GM19397 (cell line): ENCODE data around the gene RAB6B.

Experiments
- ATAC-seq: cut with Tn5 transposase; IDR thresholded peaks from one replicate; pipeline ENCODE4 v1.9.1; 2021; ENCODE audit warnings: mild to moderate bottlenecking, moderate library complexity; ENCODE audit not compliant: unreplicated experiment

The RAB6B gene

DNA sequence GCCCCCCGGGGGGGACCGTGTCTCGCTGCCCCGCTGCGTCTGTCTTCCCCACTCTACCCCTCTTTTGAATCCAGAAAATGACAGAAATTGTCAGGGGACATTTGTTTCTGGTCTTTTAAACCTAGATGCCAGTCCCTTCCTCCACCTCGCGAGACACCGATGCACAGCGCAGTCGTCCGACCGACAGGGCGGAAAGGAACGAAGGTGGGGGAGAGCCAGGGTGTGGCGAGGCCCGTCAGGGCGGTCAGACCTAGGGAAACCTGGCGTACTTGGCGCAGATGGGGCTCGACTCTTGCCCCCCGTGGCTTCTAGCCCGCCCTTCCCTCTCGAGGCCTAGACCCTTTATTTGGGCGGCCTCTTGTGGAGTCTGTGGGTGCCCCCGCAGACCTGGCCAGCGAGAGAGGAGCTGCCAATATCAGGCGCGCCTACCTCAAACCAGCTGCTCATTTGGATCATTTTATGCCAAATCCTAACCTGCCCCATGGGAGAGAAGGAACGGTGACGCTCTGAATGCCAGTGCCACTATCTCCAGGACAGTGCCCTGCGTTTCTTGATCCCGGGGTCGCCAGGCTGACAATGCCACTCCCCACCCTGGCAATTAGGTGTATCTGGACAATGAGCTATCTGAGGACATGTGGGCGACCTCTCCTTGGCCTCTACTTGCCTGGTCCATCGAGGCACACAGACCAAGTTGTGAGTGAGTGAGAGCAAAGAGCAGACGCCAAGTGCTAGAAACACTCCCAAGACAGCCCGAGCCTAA lies 500 bp upstream of the RAB6B start:
- no peak for ATAC-seq

DNA sequence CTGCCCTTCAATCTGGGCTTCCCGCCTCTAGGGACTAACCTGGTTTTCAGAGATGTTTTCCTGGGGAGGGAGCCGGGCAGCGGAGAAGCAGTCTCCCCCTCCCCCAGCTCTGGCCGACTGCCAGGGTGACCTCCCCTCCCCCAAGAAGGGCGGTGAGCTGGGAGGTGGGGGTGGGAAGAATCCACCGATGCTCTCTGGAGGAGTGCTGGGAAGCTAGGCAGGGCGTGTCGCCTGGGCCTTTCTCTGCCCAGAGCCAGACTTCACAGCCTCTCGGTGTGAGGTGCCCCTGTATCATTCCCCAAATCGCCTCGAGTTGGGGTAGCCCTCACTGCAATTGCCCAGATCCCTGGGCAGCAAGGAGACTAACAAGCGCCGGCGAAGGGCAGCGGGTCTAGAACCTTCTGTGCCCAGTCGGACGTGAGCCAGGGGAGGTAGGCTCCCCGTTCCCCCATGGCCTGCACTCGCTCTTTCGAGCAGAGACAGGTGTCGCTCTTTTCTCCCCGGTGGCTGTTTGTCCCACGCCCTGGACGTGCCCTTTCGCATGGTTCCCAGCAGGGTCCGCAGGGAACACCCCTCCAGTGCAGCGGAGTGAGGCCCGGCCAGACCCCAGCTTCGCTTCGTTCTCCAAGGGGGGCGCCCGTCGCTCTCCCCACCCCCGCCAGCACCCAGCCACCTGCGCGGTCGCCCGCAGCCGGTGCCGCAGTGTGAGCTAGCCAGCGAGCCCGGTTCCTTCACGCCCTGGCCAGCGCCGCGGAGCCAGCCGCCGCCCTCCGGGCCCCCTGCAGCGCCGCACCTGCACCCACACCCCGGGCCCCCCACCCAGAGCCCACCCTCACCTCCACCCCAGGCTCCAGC lies 1.1 kb downstream of the RAB6B start:
- no peak for ATAC-seq

DNA sequence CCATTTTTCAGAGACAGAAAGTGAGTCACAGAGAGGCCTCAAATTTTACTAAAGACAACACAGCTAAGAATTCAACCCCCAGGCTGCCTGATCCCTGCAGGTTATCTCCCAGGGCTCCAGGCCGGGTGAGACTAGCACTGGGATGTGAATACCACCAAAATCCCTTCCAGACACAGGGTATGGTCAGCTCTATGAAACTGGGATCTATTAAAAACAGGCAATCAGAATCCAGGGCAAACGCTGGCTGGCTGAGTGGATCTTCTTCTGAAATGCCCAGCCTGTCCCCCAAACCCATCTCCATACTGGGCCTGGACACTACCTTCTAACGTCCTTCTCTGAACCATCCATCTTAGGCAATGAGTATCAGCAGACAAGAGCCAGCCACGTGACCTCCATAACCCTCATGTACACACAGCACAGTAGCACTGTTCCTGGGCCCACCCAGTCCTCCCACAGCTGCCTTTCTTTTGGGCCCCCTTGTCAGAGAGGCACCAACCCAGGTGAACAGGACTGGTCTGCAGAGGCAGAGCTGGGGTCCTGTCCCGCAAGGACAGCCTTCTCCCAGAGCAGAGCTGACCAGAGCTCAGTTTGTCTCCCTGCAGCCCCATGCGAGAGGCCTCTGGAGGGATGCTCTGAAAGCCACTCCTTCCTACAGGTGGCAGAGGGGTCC lies 1.9 kb downstream of the RAB6B start:
- ATAC-seq = no peak

DNA sequence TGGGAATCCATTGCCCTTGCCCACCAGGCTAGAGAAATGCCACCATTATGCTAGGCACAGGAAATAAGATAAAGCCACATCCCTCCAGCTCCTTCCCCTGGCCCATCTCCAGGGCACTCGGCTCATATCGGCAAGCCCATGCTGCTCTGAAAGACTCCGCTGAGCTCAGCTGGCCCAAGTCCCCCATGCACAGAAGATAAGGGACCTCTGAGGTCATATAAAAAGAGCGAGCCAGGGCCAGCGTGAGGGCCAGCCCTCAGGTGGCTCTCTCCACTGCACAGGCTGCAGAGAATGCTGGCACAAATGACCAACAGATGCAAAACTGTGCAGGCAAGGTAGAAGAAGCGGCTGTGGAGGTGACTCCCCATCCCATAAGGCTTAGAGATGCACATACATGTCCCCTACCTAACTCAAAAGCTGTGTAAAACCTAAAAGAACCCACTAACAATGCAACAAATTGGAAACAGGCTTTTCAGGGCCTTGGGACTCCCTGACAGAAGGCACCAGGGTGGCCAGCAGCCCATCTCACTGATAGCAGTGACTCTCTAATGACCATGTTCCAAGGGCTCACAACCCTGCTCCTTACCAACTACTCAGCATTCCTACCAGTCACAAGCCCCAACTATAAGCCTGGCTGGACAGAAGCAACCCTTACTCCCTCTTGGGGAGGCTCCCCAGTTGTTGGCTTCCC lies 3.0 kb downstream of the RAB6B start:
- no peak for ATAC-seq

GRCh38 chr3:133891662-133892378 lies 3.9 kb downstream of the RAB6B start:
- no peak for ATAC-seq

GRCh38 chr3:133890972-133891644 lies 4.6 kb downstream of the RAB6B start:
- no peak for ATAC-seq

GRCh38 chr3:133890037-133890436 lies 5.6 kb downstream of the RAB6B start:
- no peak for ATAC-seq

GRCh38 chr3:133888726-133889340 lies 6.8 kb downstream of the RAB6B start:
- ATAC-seq = no peak

- ATAC-seq = no peak
Observed at GRCh38 chr3:133887803-133888703, 7.6 kb downstream of the RAB6B start.

DNA sequence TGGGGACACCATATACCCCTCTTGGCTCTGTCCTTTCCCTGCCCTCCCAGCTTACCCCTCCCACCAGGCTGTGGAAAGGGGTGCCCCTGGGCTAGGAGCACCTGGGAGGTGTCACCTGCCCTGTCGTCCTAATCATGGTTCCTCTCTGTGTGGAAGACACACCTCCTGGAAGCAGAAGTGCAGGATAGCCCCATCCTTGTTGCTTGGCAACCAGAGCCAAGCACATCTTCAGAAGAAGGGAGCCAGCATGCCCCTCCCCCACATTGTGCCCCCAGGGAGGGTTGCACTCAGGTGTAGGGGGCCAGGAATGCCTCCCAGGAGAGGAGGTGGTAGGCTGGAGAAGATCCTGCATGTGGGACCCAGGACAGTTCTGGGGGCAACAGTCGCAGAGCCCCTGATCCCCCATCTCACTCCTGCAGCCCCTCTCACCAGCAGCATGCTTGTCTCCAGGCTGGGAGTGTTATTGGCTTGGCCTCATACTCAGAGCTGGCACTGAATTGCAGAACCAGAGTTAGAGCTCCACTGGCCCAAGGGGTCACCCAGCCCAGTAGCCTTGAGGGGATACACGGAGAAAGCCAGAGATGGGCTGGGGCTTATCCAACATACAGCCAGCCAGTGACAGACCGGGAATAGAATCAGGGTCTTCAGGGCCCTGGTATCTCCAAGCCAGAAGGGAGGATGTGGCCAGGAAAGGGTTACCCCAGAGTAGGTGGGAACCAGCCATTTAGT lies 8.4 kb downstream of the RAB6B start:
- no peak for ATAC-seq

GRCh38 chr3:133886031-133886722 lies 9.5 kb downstream of the RAB6B start:
- ATAC-seq = no peak

- ATAC-seq = no peak
Observed at GRCh38 chr3:133884887-133885711, 10.6 kb downstream of the RAB6B start.

DNA sequence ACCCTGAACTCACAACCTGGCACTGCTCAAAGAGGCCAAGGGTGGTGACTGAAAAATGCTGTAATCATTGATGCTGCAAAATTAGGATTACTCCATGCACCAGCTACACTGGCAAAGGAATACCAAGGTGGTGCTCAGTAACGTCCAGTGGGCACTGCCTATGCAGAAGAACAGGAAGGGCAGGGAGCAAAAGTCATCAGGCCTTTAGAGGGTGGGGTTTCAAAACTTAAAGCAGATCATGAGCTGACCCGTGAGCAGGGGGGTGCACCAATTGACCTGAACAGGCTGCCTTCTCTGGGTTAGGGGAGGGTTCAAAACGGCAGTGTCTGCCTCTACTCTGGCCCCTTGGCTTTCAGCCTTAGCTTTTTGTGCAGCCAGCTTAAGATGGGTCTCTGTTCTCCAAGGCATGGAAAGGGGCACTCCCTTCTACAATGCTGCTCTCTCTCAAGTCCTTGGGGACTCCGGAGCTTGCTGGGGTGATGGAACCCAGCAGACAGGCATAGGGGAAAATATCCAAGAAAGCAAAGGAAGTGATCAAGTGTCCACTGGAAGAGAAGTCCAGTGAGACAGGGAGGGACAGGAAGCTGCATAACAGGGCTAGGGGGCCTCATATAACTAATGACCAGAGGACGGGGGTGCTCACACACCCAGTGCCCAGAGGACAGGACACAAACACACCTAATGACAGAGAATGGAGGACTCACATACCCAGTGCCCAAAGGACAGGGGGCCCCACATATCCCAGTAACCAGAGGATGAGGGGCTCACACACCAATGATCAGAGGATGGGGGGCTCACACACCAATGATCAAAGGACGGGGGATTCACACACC lies 11.4 kb downstream of the RAB6B start:
- no peak for ATAC-seq

GRCh38 chr3:133883641-133884040 lies 12.0 kb downstream of the RAB6B start:
- ATAC-seq = no peak

- ATAC-seq = no peak
Observed at GRCh38 chr3:133882986-133883586, 12.6 kb downstream of the RAB6B start.
